GM12878 (cell line): ENCODE measurements around the gene CCDC184. TPM values are rescaled to one million over a fixed set of nuclear protein-coding genes. Genes with fewer than 3 reads are reported as not detected.
"Not testable (repeated sequence)": the region's sequence is repeated elsewhere in the genome, so short reads cannot be mapped to it uniquely, and the experiment has no call there.

Experiments
- ATAC-seq: fragments of 200-7000 bp; cut with Tn5 transposase; 3 replicates; pipeline ENCODE4 v1.9.1; 2020; ENCODE audit warnings: mild to moderate bottlenecking, moderate library complexity
- BruUV-seq: library from RNA; stranded (reverse); fragments of 400-500 nt; replicated peaks from 2 replicates; lab custom pipeline; 2021; lab: Mats Ljungman, UMichigan
- CTCF ChIA-PET: fragments of 300-600 bp; sonication (Branson Sonifier 250); formaldehyde crosslinking; extraction: SDS; loops from one replicate; lab custom pipeline; 2021; ENCODE audit warnings: inconsistent platforms; lab: Yijun Ruan, JAX
- POLR2A ChIA-PET: fragments of 350-600 bp; formaldehyde crosslinking; extraction: SDS; loops from one replicate; lab custom pipeline; 2021; ENCODE audit warnings: inconsistent platforms; lab: Charles Lee
- RAD21 ChIA-PET: fragments of 300-600 bp; sonication (Branson Sonifier 250); formaldehyde crosslinking; loops from one replicate; lab custom pipeline; 2023; ENCODE audit warnings: antibody characterized with exemption; ENCODE audit not compliant: unreplicated experiment; lab: Charles Lee
- SMC1A ChIA-PET: fragments of 300-600 bp; sonication (Branson Sonifier 250); formaldehyde crosslinking; loops from one replicate; lab custom pipeline; 2023; ENCODE audit not compliant: unreplicated experiment, uncharacterized antibody; lab: Charles Lee
- DNase-seq: peaks from one replicate; pipeline ENCODE4 v3.0.0-alpha.2; 2011; ENCODE audit warnings: low read depth, low spot score
- FAIRE-seq: peaks from 3 replicates; lab custom pipeline; 2011; peaks lifted over from hg19 to GRCh38; lab: Jason Lieb, UNC
- H2AFZ ChIP-seq: 2 replicates; pipeline ENCODE4 v1.6.0; 2011; ENCODE audit warnings: low read depth, low read length, control low read depth; ENCODE audit not compliant: control insufficient read depth
- H3K27ac ChIP-seq: 2 replicates; pipeline ENCODE4 v1.5.1; 2011; ENCODE audit warnings: control low read depth; ENCODE audit not compliant: control insufficient read depth, insufficient read depth
- H3K27me3 ChIP-seq, 2 experiments: replicated peaks in 1 of 2; 2 replicates each; pipeline versions ENCODE4 v1.6.0 to v1.6.1; 2011; ENCODE audit warnings: low read length in 1 of 2; ENCODE audit not compliant: control insufficient read depth in 2 of 2, insufficient read depth in 2 of 2
- H3K36me3 ChIP-seq, 2 experiments: 2 replicates each; pipeline ENCODE4 v1.5.1; 2011; ENCODE audit warnings: low read length in 1 of 2; ENCODE audit not compliant: control insufficient read depth in 2 of 2, insufficient read depth in 2 of 2
- H3K4me1 ChIP-seq: 2 replicates; pipeline ENCODE4 v1.6.1; 2011; ENCODE audit warnings: mild to moderate bottlenecking, low read length, moderate library complexity, mixed read lengths; ENCODE audit not compliant: control insufficient read depth, insufficient read depth
- H3K4me2 ChIP-seq: 2 replicates; pipeline ENCODE4 v1.6.0; 2011; ENCODE audit warnings: control low read depth; ENCODE audit not compliant: control insufficient read depth, insufficient read depth
- H3K4me3 ChIP-seq: fragments of 200-600 bp; sonication (generic); 2 replicates; pipeline ENCODE4 v1.5.1; 2016
- H3K79me2 ChIP-seq: 2 replicates; pipeline ENCODE4 v1.6.0; 2011; ENCODE audit warnings: low read length; ENCODE audit not compliant: control insufficient read depth, insufficient read depth
- H3K9ac ChIP-seq: 2 replicates; pipeline ENCODE4 v1.8.0; 2011; ENCODE audit warnings: low read length, control low read depth, mixed read lengths; ENCODE audit not compliant: control insufficient read depth, insufficient read depth
- H3K9me3 ChIP-seq: replicated peaks from 3 replicates; pipeline ENCODE4 v1.5.1; 2011; ENCODE audit warnings: mild to moderate bottlenecking, low read length; ENCODE audit not compliant: control insufficient read depth, insufficient read depth
- H4K20me1 ChIP-seq: 2 replicates; pipeline ENCODE4 v1.6.0; 2011; ENCODE audit not compliant: control insufficient read depth, insufficient read depth
- HDAC6 ChIP-seq: fragments of 200-600 bp; sonication (generic); IDR thresholded peaks from one replicate; pipeline ENCODE4 v1.8.0; 2017; ENCODE audit warnings: antibody characterized with exemption; ENCODE audit not compliant: unreplicated experiment
- RELA ChIP-seq: fragments of 450-650 bp; IDR thresholded peaks from 2 replicates; pipeline ENCODE4 v1.8.0; 2014; ENCODE audit warnings: borderline replicate concordance; ENCODE audit not compliant: partially characterized antibody
- WGBS: methylation state at CpG from one replicate; pipeline ENCODE4 v1.1.6; 2016; ENCODE audit warnings: low lambda C conversion rate; ENCODE audit not compliant: insufficient replicate concordance, insufficient coverage; ENCODE audit errors: missing lambda C conversion rate; 5-methylcytosine and 5-hydroxymethylcytosine counted together
- in situ Hi-C: fragments of 300-500 bp; cut with MboI; formaldehyde crosslinking; loops from 9 replicates; pipeline ENCODE4 v1.14.3; 2018; ENCODE audit warnings: mixed read lengths
- intact Hi-C: fragments of 100-400 bp; cut with micrococcal nuclease; formaldehyde crosslinking; loops from one replicate; pipeline ENCODE4 v1.14.2; 2022; ENCODE audit not compliant: unreplicated experiment
- polyA plus RNA-seq, 11 experiments: library from polyadenylated mRNA; depleted of rRNA in 4 of 11; unstranded in 6 of 11; stranded (reverse) in 5 of 11; fragments of >200 nt; fragmentation: Nextera tagmentation in 4 of 11; fragmentation: Illumina TruSeq in 1 of 11; extraction: Ambion mirVana in 4 of 11; extraction: Trizol in 1 of 11; gene quantifications; 1 replicate in 1 of 11; 2 replicates in 10 of 11; pipeline versions ENCODE4 v1.2.1 to v1.2.3, GENCODE V29; 2011 to 2016; ENCODE audit warnings: inconsistent platforms in 2 of 11, missing spikeins in 2 of 11, low read depth in 1 of 11
- total RNA-seq, 4 experiments: library from RNA; depleted of rRNA in 3 of 4; stranded (reverse); fragments of >200 nt in 3 of 4; fragmentation: Illumina TruSeq in 1 of 4; extraction: Trizol in 1 of 4; gene quantifications; 2 replicates each; pipeline versions ENCODE4 v1.2.1 to v1.2.3, GENCODE V29; 2013 to 2021

Gene CCDC184
- total and polyA plus RNA-seq, 10 of the 15 experiments (the other 5 are each of a cell fraction or from before 2014, with no cell fraction given): not detected

DNA sequence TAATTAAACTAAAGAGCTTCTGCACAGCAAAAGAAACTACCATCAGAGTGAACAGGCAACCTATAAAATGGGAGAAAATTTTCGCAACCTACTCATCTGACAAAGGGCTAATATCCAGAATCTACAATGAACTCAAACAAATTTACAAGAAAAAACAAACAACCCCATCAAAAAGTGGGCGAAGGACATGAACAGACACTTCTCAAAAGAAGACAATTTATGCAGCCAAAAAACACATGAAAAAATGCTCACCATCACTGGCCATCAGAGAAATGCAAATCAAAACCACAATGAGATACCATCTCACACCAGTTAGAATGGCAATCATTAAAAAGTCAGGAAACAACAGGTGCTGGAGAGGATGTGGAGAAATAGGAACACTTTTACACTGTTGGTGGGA lies 26.1 kb downstream of the CCDC184 start:
- H3K4me3 ChIP-seq, H3K27me3 ChIP-seq, FAIRE-seq, POLR2A ChIA-PET, ATAC-seq, intact Hi-C loops, H3K4me1 ChIP-seq, H3K27ac ChIP-seq, H3K9ac ChIP-seq, RAD21 ChIA-PET, H3K9me3 ChIP-seq, H4K20me1 ChIP-seq, H3K4me2 ChIP-seq, CTCF ChIA-PET, H3K36me3 ChIP-seq, H2AFZ ChIP-seq, BruUV-seq, in situ Hi-C loops, H3K79me2 ChIP-seq, DNase-seq: not testable (repeated sequence)
- 100% methylated on average over 1 of the region's 2 CpGs for WGBS
- SMC1A ChIA-PET: interaction anchor here (0.7 kb wide), 1 partner anchor 11 kb away, joined by 3 read pairs; no protein-coding TSS in a partner anchor

DNA sequence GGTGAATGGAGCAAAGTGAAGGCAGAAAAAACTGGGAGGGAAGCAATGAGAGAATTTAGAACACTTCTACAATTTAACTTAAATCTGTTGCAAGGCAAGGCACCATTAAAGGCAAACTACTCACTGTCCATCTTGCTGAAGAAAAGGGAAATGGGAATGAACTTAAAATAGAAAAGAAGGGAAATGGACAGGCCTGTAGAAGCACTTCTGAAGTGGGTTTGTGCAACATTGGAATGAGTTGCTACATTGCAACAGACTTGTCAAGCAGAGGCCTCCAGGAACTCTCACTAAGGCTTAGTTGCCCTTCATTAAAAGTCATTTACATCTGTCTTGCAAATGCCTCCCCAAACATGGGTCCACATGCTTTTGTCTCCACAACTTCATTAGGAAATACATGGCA lies 33.3 kb downstream of the CCDC184 start:
- no TSS peak for BruUV-seq
- Histone ChIP-seq H3K36me3 (no peaks in the 10 kb centered on the region), H3K9ac (no peak overlapping the region), H3K4me3 (no peak overlapping the region), H3K27me3 (peaks cover 0 to 5% of the 10 kb centered on the region in 2 experiments; a peak in 1 of 4 replicates), H3K27ac (no peak overlapping the region), H3K9me3 (no peaks in the 10 kb centered on the region), H3K4me2 (no peak overlapping the region), H3K79me2 (no peaks in the 10 kb centered on the region), H3K4me1 (no peaks in the 10 kb centered on the region), H4K20me1 (no peaks in the 10 kb centered on the region), H2AFZ (no peak overlapping the region)
- ChIA-PET CTCF (no interaction called here), SMC1A (no interaction called here), RAD21 (no interaction called here), POLR2A (interaction anchor here (0.6 kb wide), 1 partner anchor 165 kb away, joined by 4 read pairs; no protein-coding TSS in a partner anchor)
- TF ChIP-seq RELA (no peak), HDAC6 (no peak)
- in situ Hi-C loops: no loop called here
- DNase-seq (no peak), ATAC-seq (no peak), FAIRE-seq (no peak)
- intact Hi-C loops: no loop called here
